ENCODE data around the gene PBX3.

PBX3 gene

DNA sequence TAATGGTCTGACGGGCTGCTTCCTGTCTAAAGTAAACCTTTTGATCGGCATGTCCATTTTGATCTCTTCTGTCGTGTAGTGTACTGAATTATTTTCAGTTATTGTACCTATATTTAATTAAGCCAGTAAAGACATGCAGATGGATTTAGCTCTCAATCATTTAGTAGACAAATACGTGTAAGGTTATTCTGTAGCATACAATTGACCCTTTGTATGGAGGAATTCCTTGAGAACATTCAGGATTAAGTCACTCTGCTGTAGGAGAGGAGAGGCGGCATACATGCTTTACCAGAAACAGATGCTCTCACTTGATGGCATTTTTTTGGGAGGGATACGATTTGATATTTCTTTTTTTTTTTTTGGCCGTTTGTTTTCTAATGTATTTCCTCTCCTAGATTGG lies 141.0 kb downstream of the PBX3 start:
- Histone ChIP-seq H3K9ac (ENCODE audit: insufficient read length, low read depth) (no peak overlapping the region), H3K9me3 (ENCODE audit: insufficient read depth, low read length) (no peaks in the 10 kb centered on the region), H3K4me3 (ENCODE audit: insufficient read length, low read depth) (no peak overlapping the region), H3K4me1 (ENCODE audit: insufficient read depth, insufficient read length) (peaks cover 2% of the 10 kb centered on the region), H3K27me3 (ENCODE audit: insufficient read depth, insufficient read length) (no peaks in the 10 kb centered on the region), H3K36me3 (ENCODE audit: insufficient read depth, insufficient read length, low read length) (no peaks in the 10 kb centered on the region)
- TF ChIP-seq SUZ12 (IDR thresholded peaks at IDR 0.05; ENCODE audit: extremely low read depth, insufficient read depth, insufficient read length) (no peak), ZNF274 (IDR thresholded peaks at IDR 0.05; ENCODE audit: low read depth, low read length) (no peak), YY1 (IDR thresholded peaks at IDR 0.05; ENCODE audit: insufficient read depth, insufficient read length) (no peak)
- DNase-seq (ENCODE audit: low read depth, low spot score) = no peak

DNA sequence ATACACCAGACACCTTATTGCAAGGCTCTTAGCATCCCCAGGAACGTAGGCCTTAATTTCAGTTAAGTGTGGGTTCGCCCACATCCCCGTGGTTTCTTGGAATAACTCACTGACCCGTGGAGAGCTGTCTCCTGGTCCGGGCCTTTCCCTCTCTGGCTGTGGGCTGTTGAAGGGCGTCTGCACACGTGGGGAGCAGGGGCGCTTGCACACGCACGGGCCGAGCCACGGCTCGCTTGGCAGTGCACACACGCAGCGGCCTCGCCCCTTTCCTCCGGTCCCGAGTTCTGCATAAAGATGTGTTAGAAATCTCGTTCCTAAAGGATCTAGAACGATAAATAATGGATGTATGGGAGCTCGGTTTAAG lies 141.9 kb downstream of the PBX3 start:
- Histone ChIP-seq H3K4me1 (ENCODE audit: insufficient read depth, insufficient read length) (peaks cover 2% of the 10 kb centered on the region), H3K9me3 (ENCODE audit: insufficient read depth, low read length) (no peaks in the 10 kb centered on the region), H3K4me3 (ENCODE audit: insufficient read length, low read depth) (peak overlapping the region; percentile 46), H3K9ac (ENCODE audit: insufficient read length, low read depth) (peak overlapping the region; percentile 68), H3K27me3 (ENCODE audit: insufficient read depth, insufficient read length) (no peaks in the 10 kb centered on the region), H3K36me3 (ENCODE audit: insufficient read depth, insufficient read length, low read length) (no peaks in the 10 kb centered on the region)
- DNase-seq (ENCODE audit: low read depth, low spot score) = no peak
- TF ChIP-seq SUZ12 (IDR thresholded peaks at IDR 0.05; ENCODE audit: extremely low read depth, insufficient read depth, insufficient read length) (no peak), ZNF274 (IDR thresholded peaks at IDR 0.05; ENCODE audit: low read depth, low read length) (no peak), YY1 (IDR thresholded peaks at IDR 0.05; ENCODE audit: insufficient read depth, insufficient read length) (no peak)

DNA sequence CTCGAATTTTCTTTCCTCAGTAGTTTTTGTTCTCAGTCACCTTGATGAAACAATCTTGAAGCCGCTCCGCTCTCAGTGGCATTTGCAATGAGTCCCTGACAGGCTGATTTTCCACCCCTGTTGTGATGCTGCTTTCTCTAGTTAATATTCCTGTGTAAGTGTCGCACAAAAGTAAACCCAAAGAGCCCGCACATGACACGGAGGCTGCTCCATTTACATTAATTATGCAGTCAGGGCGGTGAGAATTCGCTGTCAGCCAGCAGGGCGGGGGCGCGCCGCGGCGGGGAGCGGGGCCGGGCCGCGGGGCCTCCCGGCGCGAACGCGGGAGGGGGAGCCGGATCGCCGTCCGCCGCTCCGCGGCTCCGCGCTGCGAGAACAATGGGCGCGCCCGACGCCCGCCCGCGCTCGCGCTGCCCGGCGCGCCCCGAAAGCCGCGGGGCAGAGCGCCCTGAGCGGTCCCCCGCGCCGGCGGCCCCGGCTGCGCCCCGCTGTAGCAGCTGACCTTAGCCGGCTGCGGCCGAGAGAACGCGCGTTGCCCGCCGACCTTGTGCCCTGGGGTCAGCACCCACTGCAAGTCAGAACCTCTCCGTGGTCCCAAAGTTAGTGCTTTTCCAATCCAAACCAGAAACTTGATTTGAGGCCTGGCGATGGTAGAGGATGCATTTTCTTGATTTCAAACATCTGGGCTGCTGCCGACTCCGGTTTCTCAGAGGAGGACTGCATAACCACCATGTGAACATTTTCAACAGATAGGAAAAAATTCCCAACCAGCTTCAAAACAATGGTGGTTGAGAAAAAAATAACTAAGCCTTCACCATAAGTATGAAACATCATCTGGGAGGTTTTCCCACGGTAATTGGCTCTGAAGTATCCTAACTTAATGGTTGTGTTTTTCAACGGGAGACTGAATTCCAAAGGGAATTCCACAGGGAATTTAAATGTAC lies 142.6 kb downstream of the PBX3 start:
- H3K9me3 ChIP-seq (ENCODE audit: insufficient read depth, low read length) = no peaks in the 10 kb centered on the region
- DNase-seq (ENCODE audit: low read depth, low spot score) = peak; percentile 36
- H3K4me3 ChIP-seq (ENCODE audit: insufficient read length, low read depth) = peak overlapping the region; percentile 46
- no peak for TF ChIP-seq ZNF274 (IDR thresholded peaks at IDR 0.05; ENCODE audit: low read depth, low read length)
- no peak for TF ChIP-seq SUZ12 (IDR thresholded peaks at IDR 0.05; ENCODE audit: extremely low read depth, insufficient read depth, insufficient read length)
- TF ChIP-seq YY1 (IDR thresholded peaks at IDR 0.05; ENCODE audit: insufficient read depth, insufficient read length) = no peak
- no peaks in the 10 kb centered on the region for H3K27me3 ChIP-seq (ENCODE audit: insufficient read depth, insufficient read length)
- H3K4me1 ChIP-seq (ENCODE audit: insufficient read depth, insufficient read length) = peaks cover 2% of the 10 kb centered on the region
- H3K36me3 ChIP-seq (ENCODE audit: insufficient read depth, insufficient read length, low read length) = no peaks in the 10 kb centered on the region
- peak overlapping the region; percentile 73 for H3K9ac ChIP-seq (ENCODE audit: insufficient read length, low read depth)

DNA sequence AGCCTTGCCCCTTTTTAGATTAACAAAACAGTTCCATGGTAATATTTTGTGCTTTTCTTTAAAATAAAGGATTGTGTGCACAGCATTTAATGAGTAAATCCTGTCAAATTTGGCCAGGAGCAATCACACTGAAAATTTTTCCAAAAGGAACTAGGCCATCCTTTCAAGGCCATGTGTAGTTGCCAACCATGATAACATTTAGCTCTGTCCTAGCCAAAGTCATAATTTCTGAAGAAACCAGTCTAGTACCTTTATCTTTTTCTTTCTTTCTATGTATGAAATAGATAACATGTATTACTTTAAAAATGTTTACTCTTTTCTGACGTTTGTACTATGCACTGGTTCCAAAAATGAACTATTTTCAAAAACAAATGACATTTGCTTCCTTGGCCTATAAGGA lies 143.7 kb downstream of the PBX3 start:
- Histone ChIP-seq H3K9me3 (ENCODE audit: insufficient read depth, low read length) (no peaks in the 10 kb centered on the region), H3K4me3 (ENCODE audit: insufficient read length, low read depth) (no peak overlapping the region), H3K36me3 (ENCODE audit: insufficient read depth, insufficient read length, low read length) (no peaks in the 10 kb centered on the region), H3K9ac (ENCODE audit: insufficient read length, low read depth) (no peak overlapping the region), H3K4me1 (ENCODE audit: insufficient read depth, insufficient read length) (peaks cover 2% of the 10 kb centered on the region), H3K27me3 (ENCODE audit: insufficient read depth, insufficient read length) (no peaks in the 10 kb centered on the region)
- TF ChIP-seq YY1 (IDR thresholded peaks at IDR 0.05; ENCODE audit: insufficient read depth, insufficient read length) (no peak), ZNF274 (IDR thresholded peaks at IDR 0.05; ENCODE audit: low read depth, low read length) (no peak), SUZ12 (IDR thresholded peaks at IDR 0.05; ENCODE audit: extremely low read depth, insufficient read depth, insufficient read length) (no peak)
- no peak for DNase-seq (ENCODE audit: low read depth, low spot score)

DNA sequence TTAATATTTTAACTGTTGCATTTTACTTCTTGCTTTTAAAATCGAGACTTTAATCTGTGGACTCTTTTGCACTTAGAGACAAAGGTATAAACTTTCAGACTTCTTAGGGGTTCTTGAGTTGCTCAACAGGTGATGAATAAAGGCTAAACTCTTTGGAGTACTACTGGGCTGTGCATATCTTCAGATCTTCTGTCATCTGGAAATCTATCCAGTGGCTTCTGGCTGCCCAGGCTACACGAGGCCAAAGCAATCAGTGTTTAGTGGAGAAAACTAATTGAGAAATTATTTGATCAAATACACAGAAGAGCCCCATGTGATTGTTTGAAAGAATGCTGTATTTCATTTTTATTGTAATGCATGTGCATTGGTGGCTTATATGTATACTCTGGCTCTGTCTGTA lies 146.1 kb downstream of the PBX3 start:
- TF ChIP-seq YY1 (IDR thresholded peaks at IDR 0.05; ENCODE audit: insufficient read depth, insufficient read length) (no peak), ZNF274 (IDR thresholded peaks at IDR 0.05; ENCODE audit: low read depth, low read length) (no peak), SUZ12 (IDR thresholded peaks at IDR 0.05; ENCODE audit: extremely low read depth, insufficient read depth, insufficient read length) (no peak)
- DNase-seq (ENCODE audit: low read depth, low spot score) = no peak
- no peaks in the 10 kb centered on the region for H3K36me3 ChIP-seq (ENCODE audit: insufficient read depth, insufficient read length, low read length)

DNA sequence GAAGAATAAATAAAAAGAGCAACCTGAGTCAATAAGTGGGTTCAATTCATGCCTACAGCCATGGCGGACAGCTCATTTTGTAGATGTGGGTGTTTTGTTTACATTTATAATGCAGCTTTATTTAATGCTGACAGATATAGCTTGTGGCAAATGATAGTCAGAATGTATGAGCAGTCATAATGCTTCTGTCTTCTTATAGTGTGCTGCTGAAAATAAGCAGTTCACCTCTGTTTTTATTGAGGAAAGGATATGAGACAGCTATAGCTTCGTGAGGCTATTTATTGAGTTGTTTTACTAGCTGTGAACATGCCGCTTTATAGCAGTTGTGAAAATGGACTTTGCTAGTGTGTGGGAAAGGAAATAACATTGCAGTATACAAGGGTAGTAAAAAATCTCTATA lies 147.4 kb downstream of the PBX3 start:
- Histone ChIP-seq H3K9ac (ENCODE audit: insufficient read length, low read depth) (no peak overlapping the region), H3K27me3 (ENCODE audit: insufficient read depth, insufficient read length) (no peaks in the 10 kb centered on the region), H3K9me3 (ENCODE audit: insufficient read depth, low read length) (no peaks in the 10 kb centered on the region), H3K36me3 (ENCODE audit: insufficient read depth, insufficient read length, low read length) (no peaks in the 10 kb centered on the region), H3K4me1 (ENCODE audit: insufficient read depth, insufficient read length) (no peaks in the 10 kb centered on the region), H3K4me3 (ENCODE audit: insufficient read length, low read depth) (no peak overlapping the region)
- DNase-seq (ENCODE audit: low read depth, low spot score) = no peak
- TF ChIP-seq YY1 (IDR thresholded peaks at IDR 0.05; ENCODE audit: insufficient read depth, insufficient read length) (no peak), SUZ12 (IDR thresholded peaks at IDR 0.05; ENCODE audit: extremely low read depth, insufficient read depth, insufficient read length) (no peak), ZNF274 (IDR thresholded peaks at IDR 0.05; ENCODE audit: low read depth, low read length) (no peak)

More for the DNA sequence above, 146.1 kb downstream of the PBX3 start:
- Histone ChIP-seq H3K9me3 (ENCODE audit: insufficient read depth, low read length) (no peaks in the 10 kb centered on the region), H3K4me3 (ENCODE audit: insufficient read length, low read depth) (no peak overlapping the region), H3K27me3 (ENCODE audit: insufficient read depth, insufficient read length) (no peaks in the 10 kb centered on the region), H3K4me1 (ENCODE audit: insufficient read depth, insufficient read length) (peaks cover 2% of the 10 kb centered on the region), H3K9ac (ENCODE audit: insufficient read length, low read depth) (no peak overlapping the region)

DNA sequence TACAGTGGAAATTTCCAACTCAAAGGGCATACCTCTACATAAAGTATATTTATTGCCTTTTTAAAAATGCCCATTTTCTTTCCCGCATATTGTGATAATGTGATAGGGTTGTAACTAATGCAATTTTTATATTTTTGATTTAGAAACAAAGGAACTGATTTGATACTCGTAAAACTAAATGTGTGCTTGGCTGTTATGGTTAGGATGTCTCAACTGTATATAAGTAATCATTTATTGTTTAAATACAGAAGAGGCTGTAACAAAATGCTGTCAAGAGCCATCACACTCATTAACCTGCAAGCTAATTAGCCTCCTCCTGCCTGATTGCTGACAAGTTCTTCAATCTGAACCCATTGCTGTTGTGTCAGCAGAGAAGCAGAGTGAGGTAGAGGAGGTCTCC lies 149.2 kb downstream of the PBX3 start:
- Histone ChIP-seq H3K9ac (ENCODE audit: insufficient read length, low read depth) (no peak overlapping the region), H3K36me3 (ENCODE audit: insufficient read depth, insufficient read length, low read length) (no peaks in the 10 kb centered on the region), H3K4me3 (ENCODE audit: insufficient read length, low read depth) (no peak overlapping the region), H3K27me3 (ENCODE audit: insufficient read depth, insufficient read length) (no peaks in the 10 kb centered on the region), H3K9me3 (ENCODE audit: insufficient read depth, low read length) (no peaks in the 10 kb centered on the region), H3K4me1 (ENCODE audit: insufficient read depth, insufficient read length) (no peaks in the 10 kb centered on the region)
- DNase-seq (ENCODE audit: low read depth, low spot score) = no peak
- TF ChIP-seq ZNF274 (IDR thresholded peaks at IDR 0.05; ENCODE audit: low read depth, low read length) (no peak), SUZ12 (IDR thresholded peaks at IDR 0.05; ENCODE audit: extremely low read depth, insufficient read depth, insufficient read length) (no peak)

All from NT2/D1 (cell line).